Measurements from ENCODE around the gene MAD1L1.

Gene MAD1L1

DNA sequence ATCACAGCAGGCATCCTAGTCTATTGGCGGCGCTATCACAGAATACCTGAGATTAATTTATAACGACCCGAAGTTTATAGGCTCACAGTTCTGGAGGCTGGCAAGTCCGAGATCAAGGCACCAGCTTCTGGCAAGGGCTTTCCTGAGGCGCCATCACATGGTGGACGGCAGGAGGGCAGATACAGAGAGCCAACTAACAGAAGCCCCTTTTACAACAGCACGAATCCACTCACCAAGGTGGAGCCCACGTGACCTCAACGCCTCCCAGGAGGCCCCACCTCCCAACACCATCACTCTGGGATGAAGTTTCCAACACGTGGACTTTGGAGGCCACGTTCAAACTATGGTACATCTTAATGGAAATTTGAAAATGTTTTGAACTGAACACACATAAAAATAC lies 307.4 kb downstream of the MAD1L1 start:
- Histone ChIP-seq H3K36me3 (ENCODE audit: insufficient read depth, low read length) (no peaks in the 10 kb centered on the region), H3K9ac (ENCODE audit: insufficient read length) (no peak overlapping the region), H3K4me3 (peak overlapping the region; percentile 33; the same call in 1 of the 2 replicates), H3K27ac (peak overlapping the region; percentile 82), H3K9me3 (ENCODE audit: low read depth, low read length) (no peaks in the 10 kb centered on the region)
- DNase-seq (ENCODE audit: low read depth, low spot score), result no peak
- TF ChIP-seq FOXP2 (optimal IDR thresholded peaks at IDR 0.05; ENCODE audit: control extremely low read depth, extremely low read length, insufficient read depth) (no peak), POLR2AphosphoS5 (IDR thresholded peaks at IDR 0.05; ENCODE audit: borderline replicate concordance, low read depth, low read length) (no peak), EZH2 (IDR thresholded peaks at IDR 0.05) (no peak)

DNA sequence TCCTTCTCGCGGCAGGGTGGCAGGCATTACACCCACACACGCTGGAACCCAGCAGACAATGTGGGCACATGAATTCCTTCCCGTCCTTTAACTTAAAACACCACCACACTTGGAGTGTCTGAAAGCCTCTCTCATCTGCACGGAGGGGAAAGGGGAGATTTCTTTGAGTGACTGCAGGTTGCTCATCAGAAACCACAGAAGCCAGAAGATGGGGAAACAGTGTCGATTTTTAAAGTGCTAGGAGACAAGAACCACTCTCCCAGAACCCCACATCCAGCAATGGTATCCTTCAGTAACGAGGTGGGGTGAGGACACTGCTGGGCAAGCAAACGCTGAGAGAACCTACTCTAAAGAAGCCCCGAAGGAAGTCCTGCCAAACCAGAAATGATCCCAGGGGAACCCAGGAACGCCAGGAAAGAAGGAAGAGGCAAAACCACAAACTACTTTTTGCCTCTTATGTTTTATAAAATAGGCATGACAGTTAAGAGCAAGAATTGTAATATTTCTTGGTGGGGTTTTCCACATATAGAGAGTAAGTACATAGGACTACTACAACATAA lies 308.4 kb downstream of the MAD1L1 start:
- DNase-seq (ENCODE audit: low read depth, low spot score), result peak; percentile 75
- Histone ChIP-seq H3K9me3 (ENCODE audit: low read depth, low read length) (no peaks in the 10 kb centered on the region), H3K4me3 (peak overlapping the region; percentile 76), H3K27ac (peak overlapping the region; percentile 94), H3K9ac (ENCODE audit: insufficient read length) (peak overlapping the region; percentile 52), H3K36me3 (ENCODE audit: insufficient read depth, low read length) (no peaks in the 10 kb centered on the region)
- TF ChIP-seq POLR2AphosphoS5 (IDR thresholded peaks at IDR 0.05; ENCODE audit: borderline replicate concordance, low read depth, low read length), result peak; percentile 20; the same call in 1 of the 2 replicates
- TF ChIP-seq FOXP2 (optimal IDR thresholded peaks at IDR 0.05; ENCODE audit: control extremely low read depth, extremely low read length, insufficient read depth), result no peak
- TF ChIP-seq EZH2 (IDR thresholded peaks at IDR 0.05), result no peak

DNA sequence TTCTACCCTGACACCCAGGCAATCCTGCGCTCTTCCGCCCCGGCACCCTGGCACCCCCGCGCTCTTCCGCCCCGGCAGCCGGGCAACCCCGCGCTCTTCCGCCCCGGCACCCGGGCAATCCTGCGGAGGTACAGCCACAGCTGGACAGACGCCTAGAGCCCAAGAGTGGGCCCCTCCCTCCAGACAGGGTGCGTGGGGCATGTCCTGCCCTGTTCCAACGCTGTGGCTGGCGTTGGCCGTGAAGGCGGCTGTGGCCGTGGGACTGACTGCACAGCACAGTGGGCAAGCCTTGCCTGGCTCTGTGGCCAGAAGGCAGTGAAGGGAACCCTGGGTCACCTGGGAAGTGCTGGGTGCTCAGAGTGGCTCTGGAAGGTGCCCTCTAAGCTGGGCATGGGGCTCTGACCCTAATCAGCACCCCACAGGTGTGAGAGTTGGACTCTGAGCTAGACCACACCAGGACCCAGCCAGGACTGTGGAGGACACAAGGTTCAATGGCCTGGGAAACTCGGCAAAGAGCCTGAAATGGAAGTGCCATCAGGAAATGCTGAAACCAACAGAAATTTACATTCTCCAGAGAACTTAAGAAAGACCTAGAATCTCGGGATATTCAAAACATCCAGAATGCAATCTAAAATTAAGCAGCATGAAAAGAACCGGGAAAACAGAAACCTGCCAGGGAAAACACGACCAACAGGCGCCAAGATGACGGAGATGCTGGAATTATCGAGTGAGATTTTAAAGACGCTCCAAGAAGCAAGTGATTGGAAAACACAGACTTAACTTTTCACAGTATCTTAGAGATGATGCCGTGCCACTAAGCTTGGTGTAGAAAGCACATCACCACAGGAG lies 309.1 kb downstream of the MAD1L1 start:
- H3K36me3 ChIP-seq (ENCODE audit: insufficient read depth, low read length), result no peaks in the 10 kb centered on the region
- peak overlapping the region; percentile 76 for H3K4me3 ChIP-seq
- TF ChIP-seq POLR2AphosphoS5 (IDR thresholded peaks at IDR 0.05; ENCODE audit: borderline replicate concordance, low read depth, low read length), result no peak
- no peak for TF ChIP-seq FOXP2 (optimal IDR thresholded peaks at IDR 0.05; ENCODE audit: control extremely low read depth, extremely low read length, insufficient read depth)
- no peak for TF ChIP-seq EZH2 (IDR thresholded peaks at IDR 0.05)
- DNase-seq (ENCODE audit: low read depth, low spot score), result no peak
- no peaks in the 10 kb centered on the region for H3K9me3 ChIP-seq (ENCODE audit: low read depth, low read length)
- peak overlapping the region; percentile 94 for H3K27ac ChIP-seq
- H3K9ac ChIP-seq (ENCODE audit: insufficient read length), result peak overlapping the region; percentile 23

DNA sequence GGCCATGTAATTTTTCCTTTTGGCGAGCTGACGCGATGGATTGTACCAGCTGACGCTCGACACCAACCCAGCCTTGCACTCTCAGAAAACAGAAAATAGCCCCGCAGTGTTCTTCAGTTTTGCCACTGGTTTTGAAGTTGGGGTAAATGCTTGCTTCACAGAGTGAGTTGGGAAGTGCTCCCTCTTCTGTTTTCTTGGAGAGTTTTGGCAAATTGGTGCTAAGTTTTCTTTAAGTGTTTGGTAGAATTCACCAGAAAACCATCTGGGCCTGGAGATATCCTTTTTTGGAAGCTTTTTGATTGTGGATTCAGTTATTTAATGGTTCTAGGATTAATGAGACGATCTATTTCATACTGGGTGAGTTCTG lies 309.9 kb downstream of the MAD1L1 start:
- no peak for TF ChIP-seq FOXP2 (optimal IDR thresholded peaks at IDR 0.05; ENCODE audit: control extremely low read depth, extremely low read length, insufficient read depth)
- TF ChIP-seq EZH2 (IDR thresholded peaks at IDR 0.05), result no peak
- TF ChIP-seq POLR2AphosphoS5 (IDR thresholded peaks at IDR 0.05; ENCODE audit: borderline replicate concordance, low read depth, low read length), result no peak

DNA sequence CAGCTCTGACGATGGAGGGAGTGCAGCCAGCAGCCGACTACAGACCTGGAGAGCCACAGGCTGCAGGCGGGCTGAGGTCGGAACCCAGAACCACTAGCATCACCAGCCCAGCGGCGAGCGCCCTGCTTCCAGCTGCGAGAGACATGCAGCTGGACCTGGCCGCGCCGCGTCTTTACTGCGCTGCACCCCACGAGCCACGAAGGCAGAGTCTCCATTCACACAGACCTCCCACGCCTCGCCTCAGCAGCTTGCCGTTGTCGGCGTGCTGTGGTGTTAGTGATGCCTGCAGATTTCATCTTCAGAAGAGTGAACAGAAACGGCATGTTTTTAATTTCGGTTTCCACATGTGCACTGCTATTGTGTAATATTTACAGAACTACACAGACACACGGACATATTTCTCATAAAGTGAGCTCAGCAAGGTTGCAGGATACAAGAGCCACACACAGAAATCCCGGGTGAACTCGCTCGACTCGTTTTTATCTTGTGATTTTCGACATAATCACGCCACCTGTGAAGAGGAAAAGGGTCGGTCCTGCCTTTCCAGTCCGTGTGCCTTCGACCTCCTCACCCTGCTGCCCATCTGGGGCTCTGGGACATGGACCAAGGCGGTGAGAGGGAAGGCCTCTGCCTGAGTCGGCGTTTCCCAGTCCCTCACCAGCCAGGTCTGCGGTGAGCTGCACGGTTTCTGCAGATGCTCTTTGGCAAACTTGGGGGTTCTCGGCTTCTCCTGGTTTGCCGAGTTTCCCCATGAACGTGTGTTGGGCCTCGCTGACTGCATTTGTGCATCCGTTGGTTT lies 310.5 kb downstream of the MAD1L1 start:
- Histone ChIP-seq H3K27ac (no peak overlapping the region), H3K4me3 (peak overlapping the region; percentile 43), H3K9me3 (ENCODE audit: low read depth, low read length) (no peaks in the 10 kb centered on the region), H3K36me3 (ENCODE audit: insufficient read depth, low read length) (no peaks in the 10 kb centered on the region), H3K9ac (ENCODE audit: insufficient read length) (no peak overlapping the region)
- DNase-seq (ENCODE audit: low read depth, low spot score), result no peak
- no peak for TF ChIP-seq EZH2 (IDR thresholded peaks at IDR 0.05)
- TF ChIP-seq FOXP2 (optimal IDR thresholded peaks at IDR 0.05; ENCODE audit: control extremely low read depth, extremely low read length, insufficient read depth), result no peak
- no peak for TF ChIP-seq POLR2AphosphoS5 (IDR thresholded peaks at IDR 0.05; ENCODE audit: borderline replicate concordance, low read depth, low read length)

More for the DNA sequence above, 309.9 kb downstream of the MAD1L1 start:
- Histone ChIP-seq H3K9ac (ENCODE audit: insufficient read length) (no peak overlapping the region), H3K27ac (no peak overlapping the region; the same call in 1 of the 2 replicates), H3K9me3 (ENCODE audit: low read depth, low read length) (no peaks in the 10 kb centered on the region), H3K4me3 (no peak overlapping the region), H3K36me3 (ENCODE audit: insufficient read depth, low read length) (no peaks in the 10 kb centered on the region)
- no peak for DNase-seq (ENCODE audit: low read depth, low spot score)

DNA sequence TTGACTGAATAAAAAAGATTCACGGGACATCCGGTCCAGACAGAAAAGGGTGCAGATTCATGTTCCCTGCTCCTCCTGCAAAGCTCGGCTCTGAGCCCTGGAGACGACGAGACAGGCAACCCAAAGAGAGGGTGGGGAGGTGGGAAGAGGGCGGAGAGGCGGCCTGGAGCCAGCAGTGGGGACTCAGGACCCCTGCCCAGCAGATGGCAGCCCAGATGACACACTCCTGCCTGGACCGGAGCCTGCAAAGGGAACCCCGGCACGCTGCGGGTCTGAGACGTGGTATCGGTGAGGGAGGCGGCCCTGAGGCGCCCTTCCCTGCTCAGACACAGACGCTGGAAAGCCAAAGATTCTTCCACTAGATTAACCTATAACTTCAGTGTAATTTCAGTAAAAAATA lies 311.9 kb downstream of the MAD1L1 start:
- H3K9me3 ChIP-seq (ENCODE audit: low read depth, low read length), result no peaks in the 10 kb centered on the region
- H3K36me3 ChIP-seq (ENCODE audit: insufficient read depth, low read length), result no peaks in the 10 kb centered on the region
- no peak overlapping the region for H3K27ac ChIP-seq
- no peak for DNase-seq (ENCODE audit: low read depth, low spot score)
- no peak overlapping the region for H3K9ac ChIP-seq (ENCODE audit: insufficient read length)
- TF ChIP-seq POLR2AphosphoS5 (IDR thresholded peaks at IDR 0.05; ENCODE audit: borderline replicate concordance, low read depth, low read length), result no peak
- TF ChIP-seq FOXP2 (optimal IDR thresholded peaks at IDR 0.05; ENCODE audit: control extremely low read depth, extremely low read length, insufficient read depth), result no peak
- TF ChIP-seq EZH2 (IDR thresholded peaks at IDR 0.05), result no peak
- no peak overlapping the region for H3K4me3 ChIP-seq

DNA sequence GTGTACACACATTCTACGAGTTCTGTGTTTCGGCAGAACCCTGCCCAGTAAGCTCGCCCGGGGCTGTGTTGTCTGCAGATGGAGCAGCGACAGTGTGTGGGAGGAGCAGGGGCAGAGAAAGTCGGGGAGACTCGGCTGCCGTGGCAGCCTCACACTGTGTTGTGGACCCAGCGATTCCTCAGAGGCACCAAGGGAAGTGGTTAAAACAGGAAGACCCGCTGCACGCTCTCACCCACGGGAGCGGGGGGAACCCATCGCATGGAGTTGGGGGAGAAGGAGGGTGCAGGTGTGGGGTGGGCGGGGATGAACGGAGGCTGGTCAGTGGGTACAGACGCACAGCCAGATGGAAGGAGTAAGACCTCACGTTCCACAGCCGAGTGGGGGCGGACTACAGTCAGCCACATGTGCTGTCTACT lies 312.5 kb downstream of the MAD1L1 start:
- H3K9ac ChIP-seq (ENCODE audit: insufficient read length), result no peak overlapping the region
- H3K27ac ChIP-seq, result no peak overlapping the region
- DNase-seq (ENCODE audit: low read depth, low spot score), result no peak
- no peak overlapping the region for H3K4me3 ChIP-seq
- TF ChIP-seq FOXP2 (optimal IDR thresholded peaks at IDR 0.05; ENCODE audit: control extremely low read depth, extremely low read length, insufficient read depth), result no peak
- TF ChIP-seq POLR2AphosphoS5 (IDR thresholded peaks at IDR 0.05; ENCODE audit: borderline replicate concordance, low read depth, low read length), result no peak
- no peak for TF ChIP-seq EZH2 (IDR thresholded peaks at IDR 0.05)
- H3K36me3 ChIP-seq (ENCODE audit: insufficient read depth, low read length), result no peaks in the 10 kb centered on the region
- no peaks in the 10 kb centered on the region for H3K9me3 ChIP-seq (ENCODE audit: low read depth, low read length)
